ENCODE results near the gene ITGA11.

Gene ITGA11

GRCh38 chr15:68289621-68290352 lies 142.2 kb downstream of the ITGA11 start:
- DNase-seq (ENCODE audit: low read depth, low spot score) = no peak

GRCh38 chr15:68289057-68289456 lies 142.9 kb downstream of the ITGA11 start:
- no peak for DNase-seq (ENCODE audit: low read depth, low spot score)

- DNase-seq (ENCODE audit: low read depth, low spot score) = no peak
Measured at GRCh38 chr15:68286256-68286655, 145.7 kb downstream of the ITGA11 start.

- DNase-seq (ENCODE audit: low read depth, low spot score) = no peak
Measured at GRCh38 chr15:68285259-68285980, 146.5 kb downstream of the ITGA11 start.

- DNase-seq (ENCODE audit: low read depth, low spot score) = no peak
Measured at GRCh38 chr15:68284616-68285258, 147.2 kb downstream of the ITGA11 start.

- no peak for DNase-seq (ENCODE audit: low read depth, low spot score)
Measured at GRCh38 chr15:68283401-68283800, 148.6 kb downstream of the ITGA11 start.

- DNase-seq (ENCODE audit: low read depth, low spot score) = no peak
Measured at GRCh38 chr15:68281008-68281407, 151.0 kb downstream of the ITGA11 start.

GRCh38 chr15:68279779-68280753 lies 151.9 kb downstream of the ITGA11 start:
- DNase-seq (ENCODE audit: low read depth, low spot score) = no peak

GRCh38 chr15:68278595-68279405 lies 153.2 kb downstream of the ITGA11 start:
- no peak for DNase-seq (ENCODE audit: low read depth, low spot score)

- no peak for DNase-seq (ENCODE audit: low read depth, low spot score)
Measured at GRCh38 chr15:68278345-68278594, 153.7 kb downstream of the ITGA11 start.

- peak; percentile 77 for DNase-seq (ENCODE audit: low read depth, low spot score)
Measured at GRCh38 chr15:68277603-68278344, 154.2 kb downstream of the ITGA11 start, which contains the start of gene FEM1B. Gene FEM1B (plus strand): TSS chr15:68277745. CDS start chr15:68278418, 673 bp downstream.

GRCh38 chr15:68277131-68277602 lies 154.8 kb downstream of the ITGA11 start:
- peak; percentile 6 for DNase-seq (ENCODE audit: low read depth, low spot score)

GRCh38 chr15:68276668-68277067 lies 155.3 kb downstream of the ITGA11 start:
- DNase-seq (ENCODE audit: low read depth, low spot score) = no peak

GRCh38 chr15:68275165-68275746 lies 156.7 kb downstream of the ITGA11 start:
- DNase-seq (ENCODE audit: low read depth, low spot score) = no peak

- DNase-seq (ENCODE audit: low read depth, low spot score) = no peak
Measured at GRCh38 chr15:68274201-68274848, 157.6 kb downstream of the ITGA11 start.

- DNase-seq (ENCODE audit: low read depth, low spot score) = no peak
Measured at GRCh38 chr15:68272721-68273271, 159.2 kb downstream of the ITGA11 start.

GRCh38 chr15:68271854-68272471 lies 160.0 kb downstream of the ITGA11 start:
- no peak for DNase-seq (ENCODE audit: low read depth, low spot score)

GRCh38 chr15:68268405-68268804 lies 163.6 kb downstream of the ITGA11 start:
- DNase-seq (ENCODE audit: low read depth, low spot score) = no peak
